DOHH2 (cell line): Measurements from ENCODE around the gene LRRC43.

Experiments
- CTCF ChIP-seq: fragments of 200-600 bp; sonication (generic); IDR thresholded peaks from one replicate; pipeline ENCODE4 v1.5.1; 2014; ENCODE audit warnings: antibody characterized with exemption, mild to moderate bottlenecking, low read depth, low read length; ENCODE audit not compliant: poor library complexity, severe bottlenecking
- EZH2phosphoT487 ChIP-seq: fragments of 200-600 bp; sonication (generic); IDR thresholded peaks from 2 replicates; pipeline ENCODE4 v1.6.1; 2017; ENCODE audit warnings: borderline replicate concordance, mild to moderate bottlenecking, antibody characterized with exemption, low read length, moderate library complexity, mixed read lengths

GRCh38 chr12:122250047-122250446 is 67.1 kb downstream of the LRRC43 start:
- no peak for TF ChIP-seq CTCF
- no peak for TF ChIP-seq EZH2phosphoT487
